ENCODE data around the gene CDC42BPA. TPM values are rescaled to one million over a fixed set of nuclear protein-coding genes. Genes with fewer than 3 reads are reported as not detected.

The CDC42BPA gene
- total RNA-seq, 4 donors from 2014 or later: 47.0 to 58.6 (median 54.8) TPM

GRCh38 chr1:227317523-227318015 is 723 bp downstream of the CDC42BPA start:
- Histone ChIP-seq H3K4me3 (peak overlapping the region; percentile 65 to 93 (median 86)), H3K4me1 (peaks cover 0 to 30% (median 2%) of the 10 kb centered on the region in 4 donors), H3K9me3 (no peaks in the 10 kb centered on the region), H3K27me3 (no peaks in the 10 kb centered on the region), H3K36me3 (no peaks in the 10 kb centered on the region), H3K27ac (peak overlapping the region; percentile 91 to 96 (median 95))
- TF ChIP-seq EP300 (IDR thresholded peaks at IDR 0.05): no peak
- TF ChIP-seq CTCF (IDR thresholded peaks at IDR 0.05): peak in 2 of 5 experiments; percentile 28 to 45
- peak in 1 of 2 donors; percentile 16 for DNase-seq (ENCODE audit: low spot score in 2 of 2)
- WGBS, 2 donors: 1 to 2% methylated on average over 30 of the region's 30 CpGs

GRCh38 chr1:227317011-227317451 is 1.3 kb downstream of the CDC42BPA start:
- Histone ChIP-seq H3K36me3 (no peaks in the 10 kb centered on the region), H3K4me3 (peak overlapping the region; percentile 65 to 93 (median 86)), H3K27me3 (no peaks in the 10 kb centered on the region), H3K9me3 (no peaks in the 10 kb centered on the region), H3K27ac (peak overlapping the region in 3 of 4 donors; percentile 91 to 96 (median 96)), H3K4me1 (peaks cover 0 to 35% (median 2%) of the 10 kb centered on the region in 4 donors)
- no peak for DNase-seq (ENCODE audit: low spot score in 2 of 2)
- WGBS, 2 donors: 6 to 7% methylated on average over 6 of the region's 6 CpGs
- TF ChIP-seq CTCF (IDR thresholded peaks at IDR 0.05): no peak
- TF ChIP-seq POLR2A (IDR thresholded peaks at IDR 0.05): no peak
- TF ChIP-seq EP300 (IDR thresholded peaks at IDR 0.05): no peak

- TF ChIP-seq CTCF (IDR thresholded peaks at IDR 0.05): no peak
- TF ChIP-seq EP300 (IDR thresholded peaks at IDR 0.05): no peak
- TF ChIP-seq POLR2A (IDR thresholded peaks at IDR 0.05): no peak
- peak overlapping the region in 2 of 4 donors; percentile 96 for H3K27ac ChIP-seq
Measured at GRCh38 chr1:227316456-227316855, 1.8 kb downstream of the CDC42BPA start.

GRCh38 chr1:227315629-227316346 is 2.5 kb downstream of the CDC42BPA start:
- peak overlapping the region; percentile 65 to 93 (median 86) for H3K4me3 ChIP-seq
- H3K4me1 ChIP-seq: peaks cover 0 to 41% (median 2%) of the 10 kb centered on the region in 4 donors
- TF ChIP-seq EP300 (IDR thresholded peaks at IDR 0.05) (peak in 1 of 2 donors; percentile 43), POLR2A (IDR thresholded peaks at IDR 0.05) (no peak), CTCF (IDR thresholded peaks at IDR 0.05) (no peak)
- H3K36me3 ChIP-seq: no peaks in the 10 kb centered on the region
- no peaks in the 10 kb centered on the region for H3K27me3 ChIP-seq
- DNase-seq (ENCODE audit: low spot score in 2 of 2): peak in 1 of 2 donors; percentile 37
- H3K9me3 ChIP-seq: no peaks in the 10 kb centered on the region
- peak overlapping the region in 3 of 4 donors; percentile 3 to 96 (median 4) for H3K27ac ChIP-seq
- WGBS, 2 donors: 10% methylated on average over 7 of the region's 7 CpGs

More at GRCh38 chr1:227316456-227316855, 1.8 kb downstream of the CDC42BPA start:
- no peak for DNase-seq (ENCODE audit: low spot score in 2 of 2)
- H3K4me3 ChIP-seq: peak overlapping the region; percentile 65 to 93 (median 86)
- H3K9me3 ChIP-seq: no peaks in the 10 kb centered on the region
- peaks cover 0 to 41% (median 2%) of the 10 kb centered on the region in 4 donors for H3K4me1 ChIP-seq
- no peaks in the 10 kb centered on the region for H3K27me3 ChIP-seq
- no peaks in the 10 kb centered on the region for H3K36me3 ChIP-seq
